Measurements from ENCODE around the gene CDK19. TPM values are rescaled to one million over a fixed set of nuclear protein-coding genes. Genes with fewer than 3 reads are reported as not detected.

The CDK19 gene
- total and polyA plus RNA-seq, 2 of the 13 experiments (the other 11 are each of a cell fraction or from before 2014, with no cell fraction given), result 13.4 to 27.0 TPM

- TF ChIP-seq ZUFSP (CRISPR knock-in tag; IDR thresholded peaks at IDR 0.05; ENCODE audit: borderline replicate concordance) (no peak), STAG1 (CRISPR knock-in tag; IDR thresholded peaks at IDR 0.05) (no peak), SMYD3 (CRISPR knock-in tag; IDR thresholded peaks at IDR 0.05) (peak; percentile 92), MIER3 (CRISPR knock-in tag; IDR thresholded peaks at IDR 0.05; ENCODE audit: borderline replicate concordance) (peak; percentile 57; the same call in 1 of the 2 replicates), SIX4 (CRISPR knock-in tag; IDR thresholded peaks at IDR 0.05) (no peak; the same call in 1 of the 2 replicates), PHF8 (CRISPR knock-in tag; IDR thresholded peaks at IDR 0.05) (no peak), NKX3-1 (CRISPR knock-in tag; IDR thresholded peaks at IDR 0.05) (no peak), ZNF275 (CRISPR knock-in tag; IDR thresholded peaks at IDR 0.05; ENCODE audit: borderline replicate concordance) (no peak), NCOA5 (CRISPR knock-in tag; IDR thresholded peaks at IDR 0.05) (no peak), ZBTB37 (CRISPR knock-in tag; IDR thresholded peaks at IDR 0.05) (peak; percentile 86; the same call in 1 of the 2 replicates), NCOA2 (CRISPR knock-in tag; IDR thresholded peaks at IDR 0.05) (peak; percentile 50; the same call in 1 of the 2 replicates), SRF (IDR thresholded peaks at IDR 0.05; ENCODE audit: low read depth, low read length) (no peak), ZFP41 (CRISPR knock-in tag; IDR thresholded peaks at IDR 0.05; ENCODE audit: borderline replicate concordance) (no peak), AHDC1 (CRISPR knock-in tag; IDR thresholded peaks at IDR 0.05; ENCODE audit: borderline replicate concordance) (peak; percentile 71; the same call in 1 of the 2 replicates), NFE2 (CRISPR knock-in tag; IDR thresholded peaks at IDR 0.05) (no peak), ZBTB21 (CRISPR knock-in tag; IDR thresholded peaks at IDR 0.05) (no peak)
Observed at GRCh38 chr6:110566346-110567125, 248.7 kb downstream of the CDK19 start (continued).

Data from HepG2 (cell line).